Choroid plexus epithelial cell (primary cell): Measurements from ENCODE around the gene FCAMR.
A peak's percentile ranks its signal among the peaks of the same experiment; 100 is the strongest.

Experiments used
- DNase-seq: peaks from one replicate; pipeline ENCODE4 v3.0.0-alpha.2; 2010; ENCODE audit warnings: low read depth
- H3K4me3 ChIP-seq: 2 replicates; pipeline ENCODE4 v1.5.1; 2011; ENCODE audit warnings: low read depth, mild to moderate bottlenecking, control low read depth, low read length, moderate library complexity
- CTCF ChIP-seq: conservative IDR thresholded peaks from 2 replicates; pipeline ENCODE4 v1.5.1; 2011; ENCODE audit warnings: low read depth, mild to moderate bottlenecking, control low read depth, inconsistent platforms, low read length, moderate library complexity

The FCAMR gene

GRCh38 chr1:206933333-206933945, 36.8 kb downstream of the FCAMR start:
- TF ChIP-seq CTCF, result peak; percentile 61
- DNase-seq, result peak; percentile 19
- H3K4me3 ChIP-seq, result no peak overlapping the region

- no peak for DNase-seq
- no peak overlapping the region for H3K4me3 ChIP-seq
- TF ChIP-seq CTCF, result no peak
These were observed 38.1 kb downstream of the FCAMR start for GRCh38 chr1:206932177-206932576.

GRCh38 chr1:206931709-206932108, 38.6 kb downstream of the FCAMR start:
- TF ChIP-seq CTCF, result peak; percentile 16
- DNase-seq, result no peak
- no peak overlapping the region for H3K4me3 ChIP-seq

GRCh38 chr1:206930210-206930798, 40.0 kb downstream of the FCAMR start:
- no peak overlapping the region for H3K4me3 ChIP-seq

GRCh38 chr1:206929524-206929923, 40.7 kb downstream of the FCAMR start:
- TF ChIP-seq CTCF, result no peak
- H3K4me3 ChIP-seq, result no peak overlapping the region
- DNase-seq, result no peak

More at GRCh38 chr1:206930210-206930798, 40.0 kb downstream of the FCAMR start:
- no peak for TF ChIP-seq CTCF
- no peak for DNase-seq

GRCh38 chr1:206926286-206926685, 44.0 kb downstream of the FCAMR start:
- no peak for TF ChIP-seq CTCF
- DNase-seq, result no peak
- no peak overlapping the region for H3K4me3 ChIP-seq

GRCh38 chr1:206925106-206925736, 45.0 kb downstream of the FCAMR start:
- DNase-seq, result no peak
- no peak overlapping the region for H3K4me3 ChIP-seq
- TF ChIP-seq CTCF, result no peak
